Measurements from ENCODE around the gene TWF2. TPM values are rescaled to one million over a fixed set of nuclear protein-coding genes. Genes with fewer than 3 reads are reported as not detected.
"Not testable (repeated sequence)": the region's sequence is repeated elsewhere in the genome, so short reads cannot be mapped to it uniquely, and the experiment has no call there.

The TWF2 gene
- total and polyA plus RNA-seq, 2 of the 13 experiments (the other 11 are each of a cell fraction or from before 2014, with no cell fraction given) = 45.5 to 108 TPM

- TF ChIP-seq SUZ12 (IDR thresholded peaks at IDR 0.05; ENCODE audit: low read depth, low read length) (no peak), ZNF431 (CRISPR knock-in tag; IDR thresholded peaks at IDR 0.05; ENCODE audit: borderline replicate concordance, low read depth) (no peak), MED1 (CRISPR knock-in tag; IDR thresholded peaks at IDR 0.05) (0 out of 2 replicates have a peak, but pooled peaks have one; percentile 20), HNF4G (IDR thresholded peaks at IDR 0.05; ENCODE audit: borderline replicate concordance, low read depth, low read length) (no peak), HNF4G (CRISPR knock-in tag; IDR thresholded peaks at IDR 0.05; ENCODE audit: borderline replicate concordance, low read depth) (no peak), MYC (CRISPR knock-in tag; IDR thresholded peaks at IDR 0.05; ENCODE audit: borderline replicate concordance) (no peak)
- TF ChIP-seq, protein P1, sequence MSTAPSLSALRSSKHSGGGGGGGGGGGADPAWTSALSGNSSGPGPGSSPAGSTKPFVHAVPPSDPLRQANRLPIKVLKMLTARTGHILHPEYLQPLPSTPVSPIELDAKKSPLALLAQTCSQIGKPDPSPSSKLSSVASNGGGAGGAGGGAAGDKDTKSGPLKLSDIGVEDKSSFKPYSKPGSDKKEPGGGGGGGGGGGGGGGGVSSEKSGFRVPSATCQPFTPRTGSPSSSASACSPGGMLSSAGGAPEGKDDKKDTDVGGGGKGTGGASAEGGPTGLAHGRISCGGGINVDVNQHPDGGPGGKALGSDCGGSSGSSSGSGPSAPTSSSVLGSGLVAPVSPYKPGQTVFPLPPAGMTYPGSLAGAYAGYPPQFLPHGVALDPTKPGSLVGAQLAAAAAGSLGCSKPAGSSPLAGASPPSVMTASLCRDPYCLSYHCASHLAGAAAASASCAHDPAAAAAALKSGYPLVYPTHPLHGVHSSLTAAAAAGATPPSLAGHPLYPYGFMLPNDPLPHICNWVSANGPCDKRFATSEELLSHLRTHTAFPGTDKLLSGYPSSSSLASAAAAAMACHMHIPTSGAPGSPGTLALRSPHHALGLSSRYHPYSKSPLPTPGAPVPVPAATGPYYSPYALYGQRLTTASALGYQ (CRISPR knock-in tag; IDR thresholded peaks at IDR 0.05) = no peak
These were observed 47.8 kb upstream of the TWF2 start (continued) for GRCh38 chr3:52286777-52287110.

- BruUV-seq (replicated peaks); H3K36me3 ChIP-seq (replicated peaks in 1 of 2; ENCODE audit: control insufficient read depth in 1 of 2, insufficient read depth in 2 of 2, low read length in 2 of 2); H3K4me3 ChIP-seq (replicated peaks in 1 of 3; ENCODE audit: insufficient read depth in 1 of 3, low read depth in 2 of 3, low read length in 3 of 3); H4K20me1 ChIP-seq (ENCODE audit: insufficient read depth, low read length); CTCF ChIA-PET (ENCODE audit: low intra/inter-chr PET ratio, low total read pairs); H3K9me3 ChIP-seq (ENCODE audit: low read length); ATAC-seq; FAIRE-seq; DNase-seq (ENCODE audit: low spot score); H3K27me3 ChIP-seq (ENCODE audit: control insufficient read depth in 1 of 2, insufficient read depth in 2 of 2, low read length in 2 of 2); H3K9ac ChIP-seq (ENCODE audit: insufficient read depth, low read depth, low read length); H3K79me2 ChIP-seq (ENCODE audit: insufficient read depth, low read length); H3K4me2 ChIP-seq (ENCODE audit: low read depth, low read length); in situ Hi-C loops (cut with HindIII; ENCODE audit: extremely low pct_ligation_motif_present, low pct_unique_long_range_greater_than_20kb); H2AFZ ChIP-seq (ENCODE audit: low read length): not testable (repeated sequence)
- intact Hi-C loops (cut with micrococcal nuclease; ENCODE audit: unreplicated experiment) = loop anchor here (10.0 kb wide), 1 partner anchor 469 kb away; no protein-coding TSS in a partner anchor
- POLR2A ChIA-PET = interaction anchor here (9.0 kb wide), 1 partner anchor 48 kb away, joined by 126 read pairs; the partner anchor contains the start of gene TWF2
- peak; percentile 20; the same call in 1 of the 2 replicates for TF ChIP-seq ZMYM3 (CRISPR knock-in tag; IDR thresholded peaks at IDR 0.05)
- TF ChIP-seq, protein P2, sequence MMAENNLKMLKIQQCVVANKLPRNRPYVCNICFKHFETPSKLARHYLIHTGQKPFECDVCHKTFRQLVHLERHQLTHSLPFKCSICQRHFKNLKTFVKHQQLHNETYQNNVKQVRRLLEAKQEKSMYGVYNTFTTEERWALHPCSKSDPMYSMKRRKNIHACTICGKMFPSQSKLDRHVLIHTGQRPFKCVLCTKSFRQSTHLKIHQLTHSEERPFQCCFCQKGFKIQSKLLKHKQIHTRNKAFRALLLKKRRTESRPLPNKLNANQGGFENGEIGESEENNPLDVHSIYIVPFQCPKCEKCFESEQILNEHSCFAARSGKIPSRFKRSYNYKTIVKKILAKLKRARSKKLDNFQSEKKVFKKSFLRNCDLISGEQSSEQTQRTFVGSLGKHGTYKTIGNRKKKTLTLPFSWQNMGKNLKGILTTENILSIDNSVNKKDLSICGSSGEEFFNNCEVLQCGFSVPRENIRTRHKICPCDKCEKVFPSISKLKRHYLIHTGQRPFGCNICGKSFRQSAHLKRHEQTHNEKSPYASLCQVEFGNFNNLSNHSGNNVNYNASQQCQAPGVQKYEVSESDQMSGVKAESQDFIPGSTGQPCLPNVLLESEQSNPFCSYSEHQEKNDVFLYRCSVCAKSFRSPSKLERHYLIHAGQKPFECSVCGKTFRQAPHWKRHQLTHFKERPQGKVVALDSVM (CRISPR knock-in tag; IDR thresholded peaks at IDR 0.05) = peak; percentile 38; the same call in 1 of the 2 replicates
- H3K4me1 ChIP-seq (ENCODE audit: insufficient read depth, low read length) = peaks cover 85% of the 10 kb centered on the region
- WGBS (ENCODE audit: low lambda C conversion rate) = 78% methylated on average over 4 of the region's 4 CpGs
- H3K27ac ChIP-seq (ENCODE audit: extremely low read length, insufficient read depth, low read length) = peak overlapping the region; percentile 96
These were observed 45.1 kb upstream of the TWF2 start for GRCh38 chr3:52284051-52284450.
